Bronchial epithelial cell (primary cell): Measurements from ENCODE around the gene ADAMTS16. TPM values are rescaled to one million over a fixed set of nuclear protein-coding genes. Genes with fewer than 3 reads are reported as not detected.

Experiments
- DNase-seq: peaks from one replicate; pipeline ENCODE4 v3.0.0-alpha.2; 2010; ENCODE audit warnings: low read depth
- FAIRE-seq: peaks from 2 replicates; lab custom pipeline; 2011; peaks lifted over from hg19 to GRCh38; lab: Jason Lieb, UNC
- H3K27me3 ChIP-seq: 2 replicates; pipeline ENCODE4 v1.5.1; 2011; ENCODE audit warnings: low read length; ENCODE audit not compliant: control insufficient read depth, insufficient read depth
- H3K36me3 ChIP-seq: 2 replicates; pipeline ENCODE4 v1.5.1; 2011; ENCODE audit warnings: low read length; ENCODE audit not compliant: control insufficient read depth, insufficient read depth
- H3K4me3 ChIP-seq: 2 replicates; pipeline ENCODE4 v1.5.1; 2011; ENCODE audit warnings: mild to moderate bottlenecking, low read depth, low read length, control low read depth
- CTCF ChIP-seq: IDR thresholded peaks from 2 replicates; pipeline ENCODE4 v1.5.1; 2011; ENCODE audit warnings: mild to moderate bottlenecking, moderate library complexity, low read length, control low read depth, inconsistent platforms; ENCODE audit not compliant: insufficient read depth, severe bottlenecking
- total RNA-seq: library from RNA; depleted of rRNA; stranded (reverse); fragments of >200 nt; gene quantifications from 2 replicates; pipeline ENCODE4 v1.2.1, GENCODE V29; 2014

Gene ADAMTS16
- total RNA-seq, 1 donor from 2014 or later, result not detected

GRCh38 chr5:5364932-5365331, 224.8 kb downstream of the ADAMTS16 start:
- H3K4me3 ChIP-seq, result no peak overlapping the region
- no peaks in the 10 kb centered on the region for H3K27me3 ChIP-seq
- no peaks in the 10 kb centered on the region for H3K36me3 ChIP-seq
- FAIRE-seq (no peak), DNase-seq (no peak)
- no peak for TF ChIP-seq CTCF

- no peak overlapping the region for H3K4me3 ChIP-seq
- no peak for TF ChIP-seq CTCF
- no peaks in the 10 kb centered on the region for H3K36me3 ChIP-seq
- no peak for FAIRE-seq
- no peaks in the 10 kb centered on the region for H3K27me3 ChIP-seq
- DNase-seq, result no peak
Measured at GRCh38 chr5:5367739-5368138, 227.6 kb downstream of the ADAMTS16 start.

GRCh38 chr5:5369051-5369605, 229.0 kb downstream of the ADAMTS16 start:
- FAIRE-seq (no peak), DNase-seq (no peak)
- no peak for TF ChIP-seq CTCF
- no peaks in the 10 kb centered on the region for H3K36me3 ChIP-seq
- H3K4me3 ChIP-seq, result no peak overlapping the region
- H3K27me3 ChIP-seq, result no peaks in the 10 kb centered on the region
